ENCODE measurements around the gene FGF14.

FGF14 gene

GRCh38 chr13:102227741-102228140, 174.1 kb downstream of the FGF14 start:
- no peak for TF ChIP-seq CTCF (IDR thresholded peaks at IDR 0.05; ENCODE audit: low read depth, low read length, missing control alignments)
- no peak for DNase-seq (ENCODE audit: extremely low read depth, low read depth)
- H3K4me3 ChIP-seq (replicated peaks; ENCODE audit: low read depth, low read length) = no peak overlapping the region

GRCh38 chr13:102226591-102226990, 175.3 kb downstream of the FGF14 start:
- no peak overlapping the region for H3K4me3 ChIP-seq (replicated peaks; ENCODE audit: low read depth, low read length)
- no peak for DNase-seq (ENCODE audit: extremely low read depth, low read depth)
- TF ChIP-seq CTCF (IDR thresholded peaks at IDR 0.05; ENCODE audit: low read depth, low read length, missing control alignments) = no peak

- TF ChIP-seq CTCF (IDR thresholded peaks at IDR 0.05; ENCODE audit: low read depth, low read length, missing control alignments) = no peak
- H3K4me3 ChIP-seq (replicated peaks; ENCODE audit: low read depth, low read length) = no peak overlapping the region
- no peak for DNase-seq (ENCODE audit: extremely low read depth, low read depth)
Measured at GRCh38 chr13:102225892-102226291, 176.0 kb downstream of the FGF14 start.

GRCh38 chr13:102220681-102221228, 181.1 kb downstream of the FGF14 start:
- TF ChIP-seq CTCF (IDR thresholded peaks at IDR 0.05; ENCODE audit: low read depth, low read length, missing control alignments) = no peak
- DNase-seq (ENCODE audit: extremely low read depth, low read depth) = no peak
- no peak overlapping the region for H3K4me3 ChIP-seq (replicated peaks; ENCODE audit: low read depth, low read length)

- no peak overlapping the region for H3K4me3 ChIP-seq (replicated peaks; ENCODE audit: low read depth, low read length)
- no peak for TF ChIP-seq CTCF (IDR thresholded peaks at IDR 0.05; ENCODE audit: low read depth, low read length, missing control alignments)
- no peak for DNase-seq (ENCODE audit: extremely low read depth, low read depth)
Measured at GRCh38 chr13:102214956-102215355, 186.9 kb downstream of the FGF14 start.

GRCh38 chr13:102212729-102213128, 189.1 kb downstream of the FGF14 start:
- no peak for TF ChIP-seq CTCF (IDR thresholded peaks at IDR 0.05; ENCODE audit: low read depth, low read length, missing control alignments)
- no peak overlapping the region for H3K4me3 ChIP-seq (replicated peaks; ENCODE audit: low read depth, low read length)
- DNase-seq (ENCODE audit: extremely low read depth, low read depth) = no peak

- no peak for TF ChIP-seq CTCF (IDR thresholded peaks at IDR 0.05; ENCODE audit: low read depth, low read length, missing control alignments)
Measured at GRCh38 chr13:102208347-102208746, 193.5 kb downstream of the FGF14 start.

More at GRCh38 chr13:102208347-102208746, 193.5 kb downstream of the FGF14 start:
- DNase-seq (ENCODE audit: extremely low read depth, low read depth) = no peak
- H3K4me3 ChIP-seq (replicated peaks; ENCODE audit: low read depth, low read length) = no peak overlapping the region

Data from HFF-Myc (cell line).